ENCODE data around the gene GNAO1.

GNAO1 gene

GRCh38 chr16:56298948-56299596 lies 107.8 kb downstream of the GNAO1 start:
- Histone ChIP-seq H3K4ac (ENCODE audit: low read length) (no peak overlapping the region), H3K4me3 (ENCODE audit: low read length in 2 of 2) (no peak overlapping the region), H2BK12ac (ENCODE audit: low read length) (peak overlapping the region; percentile 28), H3K79me1 (ENCODE audit: low read depth, low read length) (no peaks in the 10 kb centered on the region), H3K36me3 (replicated peaks in 1 of 2; ENCODE audit: control insufficient read depth in 2 of 2, insufficient read depth in 2 of 2, low read length in 2 of 2) (no peaks in the 10 kb centered on the region), H2AK5ac (ENCODE audit: low read depth, low read length) (no peak overlapping the region), H3K9me3 (replicated peaks in 1 of 2; ENCODE audit: control insufficient read depth in 2 of 2, insufficient read depth in 1 of 2, low read depth in 1 of 2, low read length in 2 of 2) (no peaks in the 10 kb centered on the region), H3K27ac (replicated peaks; ENCODE audit: low read length) (peak overlapping the region; percentile 56), H2BK120ac (ENCODE audit: low read depth, low read length) (no peak overlapping the region), H2BK5ac (ENCODE audit: low read length) (no peak overlapping the region), H3K27me3 (ENCODE audit: control insufficient read depth in 3 of 3, insufficient read depth in 3 of 3, low read depth in 1 of 3, low read length in 3 of 3) (no peaks in the 10 kb centered on the region), H3K4me1 (ENCODE audit: control insufficient read depth in 2 of 2, insufficient read depth in 1 of 2, low read depth in 1 of 2, low read length in 2 of 2) (peaks cover 43 to 56% of the 10 kb centered on the region in 2 donors), H2AFZ (ENCODE audit: low read length) (peak overlapping the region; percentile 33), H3K14ac (ENCODE audit: low read length) (no peak overlapping the region), H3K18ac (ENCODE audit: low read length) (peak overlapping the region; percentile 86), H3K9ac (ENCODE audit: low read depth, low read length, poor library complexity) (no peak overlapping the region), H2BK15ac (ENCODE audit: low read length) (no peak overlapping the region), H4K8ac (ENCODE audit: low read depth, low read length) (no peak overlapping the region), H4K91ac (ENCODE audit: low read depth, low read length, poor library complexity) (no peak overlapping the region), H3K23ac (ENCODE audit: low read depth, low read length, poor library complexity) (no peak overlapping the region), H3K4me2 (ENCODE audit: insufficient read depth, low read length, poor library complexity, severe bottlenecking) (no peak overlapping the region)
- no CpG with 5 or more reads among the region's 7 CpGs for WGBS, 2 donors (ENCODE audit: extremely low coverage in 2 of 2, insufficient read length in 2 of 2, insufficient replicate concordance in 1 of 2)
- no peak for DNase-seq (ENCODE audit: low spot score)

GRCh38 chr16:56300242-56300623 lies 108.9 kb downstream of the GNAO1 start:
- peaks cover 42 to 47% of the 10 kb centered on the region in 2 donors for H3K4me1 ChIP-seq (ENCODE audit: control insufficient read depth in 2 of 2, insufficient read depth in 1 of 2, low read depth in 1 of 2, low read length in 2 of 2)
- H2BK120ac ChIP-seq (ENCODE audit: low read depth, low read length): no peak overlapping the region
- no peaks in the 10 kb centered on the region for H3K9me3 ChIP-seq (replicated peaks in 1 of 2; ENCODE audit: control insufficient read depth in 2 of 2, insufficient read depth in 1 of 2, low read depth in 1 of 2, low read length in 2 of 2)
- H3K4ac ChIP-seq (ENCODE audit: low read length): no peak overlapping the region
- no peak overlapping the region for H2AK5ac ChIP-seq (ENCODE audit: low read depth, low read length)
- H2BK12ac ChIP-seq (ENCODE audit: low read length): no peak overlapping the region
- no peak overlapping the region for H3K4me3 ChIP-seq (ENCODE audit: low read length in 2 of 2)
- no peak overlapping the region for H4K8ac ChIP-seq (ENCODE audit: low read depth, low read length)
- H3K27ac ChIP-seq (replicated peaks; ENCODE audit: low read length): peak overlapping the region; percentile 66
- no peak overlapping the region for H3K4me2 ChIP-seq (ENCODE audit: insufficient read depth, low read length, poor library complexity, severe bottlenecking)
- H4K91ac ChIP-seq (ENCODE audit: low read depth, low read length, poor library complexity): no peak overlapping the region
- no peak overlapping the region for H3K23ac ChIP-seq (ENCODE audit: low read depth, low read length, poor library complexity)
- H3K79me1 ChIP-seq (ENCODE audit: low read depth, low read length): no peaks in the 10 kb centered on the region
- H3K14ac ChIP-seq (ENCODE audit: low read length): no peak overlapping the region
- no peak overlapping the region for H2AFZ ChIP-seq (ENCODE audit: low read length)
- no peak overlapping the region for H3K9ac ChIP-seq (ENCODE audit: low read depth, low read length, poor library complexity)
- no peak overlapping the region for H3K18ac ChIP-seq (ENCODE audit: low read length)
- no peaks in the 10 kb centered on the region for H3K27me3 ChIP-seq (ENCODE audit: control insufficient read depth in 3 of 3, insufficient read depth in 3 of 3, low read depth in 1 of 3, low read length in 3 of 3)
- H2BK5ac ChIP-seq (ENCODE audit: low read length): no peak overlapping the region
- H2BK15ac ChIP-seq (ENCODE audit: low read length): no peak overlapping the region
- no peaks in the 10 kb centered on the region for H3K36me3 ChIP-seq (replicated peaks in 1 of 2; ENCODE audit: control insufficient read depth in 2 of 2, insufficient read depth in 2 of 2, low read length in 2 of 2)
- WGBS, 2 donors (ENCODE audit: extremely low coverage in 2 of 2, insufficient read length in 2 of 2, insufficient replicate concordance in 1 of 2): no CpG with 5 or more reads among the region's 4 CpGs
- no peak for DNase-seq (ENCODE audit: low spot score)

- H2BK12ac ChIP-seq (ENCODE audit: low read length): no peak overlapping the region
- H2BK15ac ChIP-seq (ENCODE audit: low read length): peak overlapping the region; percentile 25
- H3K9me3 ChIP-seq (replicated peaks in 1 of 2; ENCODE audit: control insufficient read depth in 2 of 2, insufficient read depth in 1 of 2, low read depth in 1 of 2, low read length in 2 of 2): no peaks in the 10 kb centered on the region
- no peak overlapping the region for H4K8ac ChIP-seq (ENCODE audit: low read depth, low read length)
- no peak overlapping the region for H4K91ac ChIP-seq (ENCODE audit: low read depth, low read length, poor library complexity)
- H3K4me2 ChIP-seq (ENCODE audit: insufficient read depth, low read length, poor library complexity, severe bottlenecking): no peak overlapping the region
- H3K27me3 ChIP-seq (ENCODE audit: control insufficient read depth in 3 of 3, insufficient read depth in 3 of 3, low read depth in 1 of 3, low read length in 3 of 3): peaks cover 0 to 5% (median 0%) of the 10 kb centered on the region in 3 experiments
- no peak overlapping the region for H3K14ac ChIP-seq (ENCODE audit: low read length)
- no peak overlapping the region for H3K4ac ChIP-seq (ENCODE audit: low read length)
- H2BK120ac ChIP-seq (ENCODE audit: low read depth, low read length): no peak overlapping the region
- no peak overlapping the region for H3K23ac ChIP-seq (ENCODE audit: low read depth, low read length, poor library complexity)
- no peaks in the 10 kb centered on the region for H3K79me1 ChIP-seq (ENCODE audit: low read depth, low read length)
- WGBS, 2 donors (ENCODE audit: extremely low coverage in 2 of 2, insufficient read length in 2 of 2, insufficient replicate concordance in 1 of 2): no CpG with 5 or more reads among the region's 14 CpGs
- no peak for DNase-seq (ENCODE audit: low spot score)
- H2AFZ ChIP-seq (ENCODE audit: low read length): no peak overlapping the region
- H3K18ac ChIP-seq (ENCODE audit: low read length): peak overlapping the region; percentile 73
- H3K4me3 ChIP-seq (ENCODE audit: low read length in 2 of 2): no peak overlapping the region
- H3K9ac ChIP-seq (ENCODE audit: low read depth, low read length, poor library complexity): no peak overlapping the region
- H3K27ac ChIP-seq (replicated peaks; ENCODE audit: low read length): peak overlapping the region; percentile 32
- peaks cover 38 to 42% of the 10 kb centered on the region in 2 donors for H3K4me1 ChIP-seq (ENCODE audit: control insufficient read depth in 2 of 2, insufficient read depth in 1 of 2, low read depth in 1 of 2, low read length in 2 of 2)
- H2BK5ac ChIP-seq (ENCODE audit: low read length): no peak overlapping the region
- H2AK5ac ChIP-seq (ENCODE audit: low read depth, low read length): peak overlapping the region; percentile 16
- H3K36me3 ChIP-seq (replicated peaks in 1 of 2; ENCODE audit: control insufficient read depth in 2 of 2, insufficient read depth in 2 of 2, low read length in 2 of 2): no peaks in the 10 kb centered on the region
Measured at GRCh38 chr16:56300891-56301850, 109.9 kb downstream of the GNAO1 start.

GRCh38 chr16:56302506-56302905 lies 111.2 kb downstream of the GNAO1 start:
- no peak overlapping the region for H3K27ac ChIP-seq (replicated peaks; ENCODE audit: low read length)
- no peaks in the 10 kb centered on the region for H3K79me1 ChIP-seq (ENCODE audit: low read depth, low read length)
- H3K14ac ChIP-seq (ENCODE audit: low read length): no peak overlapping the region
- H3K4me3 ChIP-seq (ENCODE audit: low read length in 2 of 2): no peak overlapping the region
- no peak overlapping the region for H4K91ac ChIP-seq (ENCODE audit: low read depth, low read length, poor library complexity)
- H3K4me1 ChIP-seq (ENCODE audit: control insufficient read depth in 2 of 2, insufficient read depth in 1 of 2, low read depth in 1 of 2, low read length in 2 of 2): peaks cover 33 to 38% of the 10 kb centered on the region in 2 donors
- peak overlapping the region; percentile 16 for H2AK5ac ChIP-seq (ENCODE audit: low read depth, low read length)
- no peak overlapping the region for H2BK15ac ChIP-seq (ENCODE audit: low read length)
- no peak for DNase-seq (ENCODE audit: low spot score)
- no peak overlapping the region for H3K4ac ChIP-seq (ENCODE audit: low read length)
- H2BK120ac ChIP-seq (ENCODE audit: low read depth, low read length): no peak overlapping the region
- H4K8ac ChIP-seq (ENCODE audit: low read depth, low read length): no peak overlapping the region
- no peaks in the 10 kb centered on the region for H3K9me3 ChIP-seq (replicated peaks in 1 of 2; ENCODE audit: control insufficient read depth in 2 of 2, insufficient read depth in 1 of 2, low read depth in 1 of 2, low read length in 2 of 2)
- no peak overlapping the region for H2BK5ac ChIP-seq (ENCODE audit: low read length)
- no peak overlapping the region for H3K4me2 ChIP-seq (ENCODE audit: insufficient read depth, low read length, poor library complexity, severe bottlenecking)
- no peak overlapping the region for H2BK12ac ChIP-seq (ENCODE audit: low read length)
- no peaks in the 10 kb centered on the region for H3K36me3 ChIP-seq (replicated peaks in 1 of 2; ENCODE audit: control insufficient read depth in 2 of 2, insufficient read depth in 2 of 2, low read length in 2 of 2)
- peak overlapping the region; percentile 46 for H3K18ac ChIP-seq (ENCODE audit: low read length)
- H3K23ac ChIP-seq (ENCODE audit: low read depth, low read length, poor library complexity): no peak overlapping the region
- peaks cover 0 to 10% (median 0%) of the 10 kb centered on the region in 3 experiments for H3K27me3 ChIP-seq (ENCODE audit: control insufficient read depth in 3 of 3, insufficient read depth in 3 of 3, low read depth in 1 of 3, low read length in 3 of 3)
- H3K9ac ChIP-seq (ENCODE audit: low read depth, low read length, poor library complexity): no peak overlapping the region
- no CpG with 5 or more reads among the region's 5 CpGs for WGBS, 2 donors (ENCODE audit: extremely low coverage in 2 of 2, insufficient read length in 2 of 2, insufficient replicate concordance in 1 of 2)
- no peak overlapping the region for H2AFZ ChIP-seq (ENCODE audit: low read length)
